ENCODE results near the gene KANK2. TPM values are rescaled to one million over a fixed set of nuclear protein-coding genes. Genes with fewer than 3 reads are reported as not detected.
A peak's percentile ranks its signal among the peaks of the same experiment; 100 is the strongest.

Gene KANK2
- total RNA-seq, 6 experiments from 2014 or later = 132 to 167 (median 156) TPM

- no peak overlapping the region for H3K27ac Mint-ChIP-seq
Observed at GRCh38 chr19:11242864-11243797, 45.8 kb upstream of the KANK2 start.

GRCh38 chr19:11242025-11242424, 44.7 kb upstream of the KANK2 start:
- no peak for TF ChIP-seq CTCF (IDR thresholded peaks at IDR 0.05)
- Mint-ChIP-seq H3K36me3 (ENCODE audit: low read depth) (peaks cover 11% of the 10 kb centered on the region), H3K27ac (no peak overlapping the region)

More at GRCh38 chr19:11242864-11243797, 45.8 kb upstream of the KANK2 start:
- Mint-ChIP-seq H3K27me3 (ENCODE audit: insufficient read depth) (no peaks in the 10 kb centered on the region; the same call in 1 of the 2 replicates), H3K36me3 (ENCODE audit: low read depth) (peaks cover 11% of the 10 kb centered on the region), H3K4me1 (ENCODE audit: low read depth) (peaks cover 4% of the 10 kb centered on the region; the same call in 1 of the 2 replicates), H3K4me3 (no peak overlapping the region), H3K9me3 (no peaks in the 10 kb centered on the region)
- DNase-seq = peak; percentile 35
- TF ChIP-seq CTCF (IDR thresholded peaks at IDR 0.05) = peak; percentile 87

GRCh38 chr19:11240008-11240444, 42.7 kb upstream of the KANK2 start:
- H3K4me1 Mint-ChIP-seq (ENCODE audit: low read depth) = peaks cover 4% of the 10 kb centered on the region; the same call in 1 of the 2 replicates
- DNase-seq = no peak

More at GRCh38 chr19:11242025-11242424, 44.7 kb upstream of the KANK2 start:
- H3K4me1 Mint-ChIP-seq (ENCODE audit: low read depth) = peaks cover 4% of the 10 kb centered on the region; the same call in 1 of the 2 replicates
- H3K4me3 Mint-ChIP-seq = no peak overlapping the region
- H3K9me3 Mint-ChIP-seq = no peaks in the 10 kb centered on the region
- H3K27me3 Mint-ChIP-seq (ENCODE audit: insufficient read depth) = no peaks in the 10 kb centered on the region; the same call in 1 of the 2 replicates
- DNase-seq = no peak

GRCh38 chr19:11239377-11240000, 42.1 kb upstream of the KANK2 start, which contains the start of gene ANGPTL8:
ANGPTL8 (plus strand) TSS chr19:11239619; CDS start chr19:11239638, 19 bp downstream.
- H3K36me3 Mint-ChIP-seq (ENCODE audit: low read depth) = peaks cover 11% of the 10 kb centered on the region
- H3K4me3 Mint-ChIP-seq = no peak within 1 kb of the TSS
- H3K4me1 Mint-ChIP-seq (ENCODE audit: low read depth) = peaks cover 4% of the 10 kb centered on the region; the same call in 1 of the 2 replicates
- H3K27ac Mint-ChIP-seq = no peak within 1 kb of the TSS
- no peak for TF ChIP-seq CTCF (IDR thresholded peaks at IDR 0.05)
- no peak for DNase-seq
- no peaks in the 10 kb centered on the region; the same call in 1 of the 2 replicates for H3K27me3 Mint-ChIP-seq (ENCODE audit: insufficient read depth)
- H3K9me3 Mint-ChIP-seq = no peaks in the 10 kb centered on the region

More at GRCh38 chr19:11240008-11240444, 42.7 kb upstream of the KANK2 start:
- peaks cover 11% of the 10 kb centered on the region for H3K36me3 Mint-ChIP-seq (ENCODE audit: low read depth)
- H3K9me3 Mint-ChIP-seq = no peaks in the 10 kb centered on the region
- H3K4me3 Mint-ChIP-seq = no peak overlapping the region
- H3K27ac Mint-ChIP-seq = no peak overlapping the region
- no peaks in the 10 kb centered on the region; the same call in 1 of the 2 replicates for H3K27me3 Mint-ChIP-seq (ENCODE audit: insufficient read depth)
- no peak for TF ChIP-seq CTCF (IDR thresholded peaks at IDR 0.05)

- no peak for DNase-seq
- no peak overlapping the region for H3K27ac Mint-ChIP-seq
- no peak for TF ChIP-seq CTCF (IDR thresholded peaks at IDR 0.05)
- H3K27me3 Mint-ChIP-seq (ENCODE audit: insufficient read depth) = no peaks in the 10 kb centered on the region; the same call in 1 of the 2 replicates
- H3K4me3 Mint-ChIP-seq = no peak overlapping the region
- peaks cover 4% of the 10 kb centered on the region; the same call in 1 of the 2 replicates for H3K4me1 Mint-ChIP-seq (ENCODE audit: low read depth)
- H3K36me3 Mint-ChIP-seq (ENCODE audit: low read depth) = peaks cover 10% of the 10 kb centered on the region
- no peaks in the 10 kb centered on the region for H3K9me3 Mint-ChIP-seq
Observed at GRCh38 chr19:11238781-11239376, 41.5 kb upstream of the KANK2 start.
